A172 (cell line): ENCODE results near the gene HNRNPCL2. TPM values are rescaled to one million over a fixed set of nuclear protein-coding genes. Genes with fewer than 3 reads are reported as not detected.
"Not testable (repeated sequence)": the region's sequence is repeated elsewhere in the genome, so short reads cannot be mapped to it uniquely, and the experiment has no call there.

Experiments
- DNase-seq: peaks from one replicate; pipeline ENCODE4 v3.0.0-alpha.2; 2015; ENCODE audit warnings: low spot score
- total RNA-seq: library from RNA; depleted of rRNA; stranded (reverse); fragments of >200 nt; shearing (Covaris generic); gene quantifications from 2 replicates; pipeline ENCODE4 v1.2.3, GENCODE V29; 2014; rRNA removed

HNRNPCL2 gene
- not detected in 2 replicates for total RNA-seq

DNA sequence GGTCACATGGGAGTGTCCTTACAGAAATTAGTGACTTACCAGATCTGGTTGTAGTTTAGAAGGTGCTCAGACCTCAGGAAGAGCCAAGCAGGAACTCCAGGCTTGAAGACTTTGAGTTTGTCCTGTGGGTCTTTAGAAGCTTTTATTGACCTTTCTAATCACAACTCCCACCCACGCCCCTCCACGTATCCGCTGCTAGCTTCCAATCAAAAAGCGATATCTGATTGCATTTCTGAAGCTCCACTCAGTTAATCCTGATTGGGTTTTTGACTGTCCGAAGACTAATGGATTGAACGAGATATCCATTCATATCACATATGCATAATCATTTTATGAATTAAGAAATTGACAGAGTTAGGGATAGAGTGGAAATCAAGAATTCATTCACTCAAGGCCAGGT lies at the start of gene HNRNPCL2:
TSS of gene HNRNPCL2 (minus strand) at position 101 of the 400 bp plus-strand sequence. CDS start 454 bp downstream, outside the sequence.
- not testable (repeated sequence) for DNase-seq

DNA sequence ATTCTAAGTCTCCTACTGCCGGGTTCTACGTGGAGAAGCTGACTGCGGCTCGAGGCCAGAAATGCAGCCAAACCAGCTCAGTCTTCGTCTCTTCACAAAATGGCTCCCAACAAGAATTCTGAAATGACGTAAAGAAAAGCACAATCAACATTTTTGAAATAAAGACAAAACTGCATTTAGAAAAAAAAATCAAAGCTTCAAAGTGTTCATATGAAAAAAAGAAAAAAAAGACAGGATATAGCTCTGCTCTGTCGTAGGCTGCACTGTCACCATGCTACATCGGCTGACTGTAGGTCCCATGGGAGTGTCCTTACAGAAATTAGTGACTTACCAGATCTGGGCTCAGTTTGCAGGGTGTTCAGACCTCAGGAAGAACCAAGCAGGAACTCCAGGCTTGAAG lies 48.9 kb upstream of the HNRNPCL2 start, which contains the start of gene HNRNPCL4:
TSS of gene HNRNPCL4 (minus strand) at position 101 of the 400 bp plus-strand sequence. CDS start 164 bp downstream, outside the sequence.
- not testable (repeated sequence) for DNase-seq

DNA sequence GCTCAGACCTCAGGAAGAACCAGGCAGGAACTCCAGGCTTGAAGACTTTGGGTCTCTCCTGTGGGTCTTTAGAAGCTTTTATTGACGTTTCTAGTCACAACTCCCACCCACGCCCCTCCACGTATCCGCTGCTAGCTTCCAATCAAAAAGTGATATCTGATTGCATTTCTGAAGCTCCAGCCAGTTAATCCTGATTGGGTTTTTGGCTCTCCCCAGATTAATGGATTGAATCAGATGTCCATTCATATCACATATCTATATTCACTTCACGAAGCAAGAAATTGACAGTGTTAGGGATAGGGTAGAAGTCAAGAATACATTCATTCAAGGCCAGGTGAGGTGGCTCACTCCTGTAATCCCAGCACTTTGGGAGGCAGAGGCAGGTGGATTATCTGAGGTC lies 39.3 kb upstream of the HNRNPCL2 start, which contains the start of gene PRAMEF26:
TSS of gene PRAMEF26 (minus strand) at position 101 of the 400 bp plus-strand sequence. CDS start 2,914 bp downstream, outside the sequence.
- not testable (repeated sequence) for DNase-seq

DNA sequence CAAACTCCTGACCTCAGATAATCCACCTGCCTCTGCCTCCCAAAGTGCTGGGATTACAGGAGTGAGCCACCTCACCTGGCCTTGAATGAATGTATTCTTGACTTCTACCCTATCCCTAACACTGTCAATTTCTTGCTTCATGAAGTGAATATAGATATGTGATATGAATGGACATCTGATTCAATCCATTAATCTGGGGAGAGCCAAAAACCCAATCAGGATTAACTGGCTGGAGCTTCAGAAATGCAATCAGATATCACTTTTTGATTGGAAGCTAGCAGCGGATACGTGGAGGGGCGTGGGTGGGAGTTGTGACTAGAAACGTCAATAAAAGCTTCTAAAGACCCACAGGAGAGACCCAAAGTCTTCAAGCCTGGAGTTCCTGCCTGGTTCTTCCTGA lies 46.2 kb downstream of the HNRNPCL2 start, which contains the start of gene PRAMEF25:
TSS of gene PRAMEF25 (plus strand) at position 301 of the 400 bp plus-strand sequence. CDS start 2,920 bp downstream, outside the sequence.
- DNase-seq = not testable (repeated sequence)

Other genes starting within 250 kb of the HNRNPCL2 start
- gene PRAMEF4, start 230.7 kb downstream of the HNRNPCL2 start, total RNA-seq = not detected in 2 replicates
- gene PRAMEF10, start 218.6 kb downstream of the HNRNPCL2 start, total RNA-seq = not detected in 2 replicates
- gene PRAMEF7, start 200.2 kb downstream of the HNRNPCL2 start, total RNA-seq = not detected in 2 replicates
- gene PRAMEF6, start 169.3 kb downstream of the HNRNPCL2 start, total RNA-seq = not detected in 2 replicates
- not detected in 2 replicates for gene PRAMEF27, start 60.3 kb downstream of the HNRNPCL2 start, total RNA-seq
- gene HNRNPCL3, start 56.1 kb downstream of the HNRNPCL2 start, total RNA-seq = not detected in 2 replicates
- gene PRAMEF25, start 46.1 kb downstream of the HNRNPCL2 start, total RNA-seq = not detected in 2 replicates
- gene PRAMEF26, start 39.2 kb upstream of the HNRNPCL2 start, total RNA-seq = not detected in 2 replicates
- not detected in 2 replicates for gene HNRNPCL4, start 48.8 kb upstream of the HNRNPCL2 start, total RNA-seq
- gene PRAMEF9, start 55.0 kb upstream of the HNRNPCL2 start, total RNA-seq = not detected in 2 replicates
- not detected in 2 replicates for gene PRAMEF13, start 84.6 kb upstream of the HNRNPCL2 start, total RNA-seq
- not detected in 2 replicates for gene PRAMEF18, start 109.3 kb upstream of the HNRNPCL2 start, total RNA-seq
- not detected in 2 replicates for gene PRAMEF5, start 137.3 kb upstream of the HNRNPCL2 start, total RNA-seq
- gene PRAMEF8, start 168.3 kb upstream of the HNRNPCL2 start, total RNA-seq = not detected in 2 replicates
- not detected in 2 replicates for gene PRAMEF33, start 186.7 kb upstream of the HNRNPCL2 start, total RNA-seq
- not detected in 2 replicates for gene PRAMEF15, start 198.7 kb upstream of the HNRNPCL2 start, total RNA-seq
- gene PRAMEF14, start 230.3 kb upstream of the HNRNPCL2 start, total RNA-seq = not detected in 2 replicates